H9 (cell line): ENCODE measurements around the gene FBXO34. TPM values are rescaled to one million over a fixed set of nuclear protein-coding genes. Genes with fewer than 3 reads are reported as not detected.

ENCODE experiments used
- DNase-seq: peaks from one replicate; pipeline ENCODE4 v3.0.0-alpha.2; 2017
- H2AFZ ChIP-seq: one replicate; pipeline ENCODE4 v1.6.1; 2013; ENCODE audit warnings: mild to moderate bottlenecking, low read length, control low read depth, moderate library complexity
- H2AK5ac ChIP-seq: 2 replicates; pipeline ENCODE4 v1.6.1; 2013; ENCODE audit warnings: low read length, control low read depth, mixed read lengths; ENCODE audit not compliant: insufficient read length
- H2BK120ac ChIP-seq: one replicate; pipeline ENCODE4 v1.6.1; 2013; ENCODE audit warnings: low read depth, mild to moderate bottlenecking, low read length, control low read depth, inconsistent platforms; ENCODE audit not compliant: poor library complexity, severe bottlenecking
- H2BK12ac ChIP-seq: 2 replicates; pipeline ENCODE4 v1.6.1; 2013; ENCODE audit warnings: low read length, control low read depth, mixed read lengths, low read depth; ENCODE audit not compliant: insufficient read length
- H2BK15ac ChIP-seq: 2 replicates; pipeline ENCODE4 v1.6.1; 2013; ENCODE audit warnings: low read depth, low read length, control low read depth
- H2BK20ac ChIP-seq: one replicate; pipeline ENCODE4 v1.6.1; 2013; ENCODE audit warnings: low read depth, mild to moderate bottlenecking, low read length, control low read depth, inconsistent platforms; ENCODE audit not compliant: poor library complexity, severe bottlenecking
- H2BK5ac ChIP-seq: 2 replicates; pipeline ENCODE4 v1.6.1; 2013; ENCODE audit warnings: low read length, control low read depth, mixed read lengths; ENCODE audit not compliant: insufficient read length
- H3K14ac ChIP-seq: 2 replicates; pipeline ENCODE4 v1.6.1; 2013; ENCODE audit warnings: low read length, control low read depth; ENCODE audit not compliant: insufficient read depth
- H3K18ac ChIP-seq: 2 replicates; pipeline ENCODE4 v1.6.1; 2013; ENCODE audit warnings: low read depth, mild to moderate bottlenecking, mixed read lengths, low read length, control low read depth; ENCODE audit not compliant: insufficient read length
- H3K23ac ChIP-seq: 2 replicates; pipeline ENCODE4 v1.6.1; 2013; ENCODE audit warnings: low read length, control low read depth, mixed read lengths, low read depth; ENCODE audit not compliant: insufficient read length
- H3K23me2 ChIP-seq: 2 replicates; pipeline ENCODE4 v1.6.1; 2013; ENCODE audit warnings: low read depth, mild to moderate bottlenecking, mixed read lengths, low read length, control low read depth; ENCODE audit not compliant: insufficient read length, poor library complexity, severe bottlenecking
- H3K27ac ChIP-seq: 2 replicates; pipeline ENCODE4 v1.5.1; 2013; ENCODE audit warnings: low read length, control low read depth, mixed read lengths, low read depth; ENCODE audit not compliant: insufficient read length
- H3K27me3 ChIP-seq: 2 replicates; pipeline ENCODE4 v1.6.1; 2013; ENCODE audit warnings: low read length, control low read depth, inconsistent platforms; ENCODE audit not compliant: insufficient read depth
- H3K4ac ChIP-seq: 2 replicates; pipeline ENCODE4 v1.6.1; 2013; ENCODE audit warnings: low read depth, mild to moderate bottlenecking, control low read depth, inconsistent platforms, low read length, moderate library complexity
- H3K4me1 ChIP-seq: 2 replicates; pipeline ENCODE4 v1.6.1; 2013; ENCODE audit warnings: low read length, control low read depth, inconsistent platforms; ENCODE audit not compliant: insufficient read depth
- H3K4me2 ChIP-seq: 2 replicates; pipeline ENCODE4 v1.6.1; 2013; ENCODE audit warnings: low read length, control low read depth, mixed read lengths; ENCODE audit not compliant: insufficient read length, insufficient read depth
- H3K56ac ChIP-seq: 2 replicates; pipeline ENCODE4 v1.6.1; 2013; ENCODE audit warnings: low read depth, mild to moderate bottlenecking, mixed read lengths, low read length, control low read depth; ENCODE audit not compliant: insufficient read length
- H3K79me1 ChIP-seq: 2 replicates; pipeline ENCODE4 v1.6.1; 2013; ENCODE audit warnings: low read depth, mild to moderate bottlenecking, moderate library complexity, low read length, control low read depth, inconsistent platforms; ENCODE audit not compliant: insufficient read depth, poor library complexity, severe bottlenecking
- H3K79me2 ChIP-seq: 2 replicates; pipeline ENCODE4 v1.6.1; 2013; ENCODE audit warnings: low read length, control low read depth, inconsistent platforms; ENCODE audit not compliant: insufficient read depth
- H3K9ac ChIP-seq: 2 replicates; pipeline ENCODE4 v1.6.1; 2013; ENCODE audit warnings: low read length, control low read depth, mixed read lengths; ENCODE audit not compliant: insufficient read length; ENCODE audit errors: extremely low read depth
- H3K9me3 ChIP-seq: one replicate; pipeline ENCODE4 v1.6.1; 2013; ENCODE audit warnings: low read depth, low read length, inconsistent platforms; ENCODE audit not compliant: control insufficient read depth
- H3T11ph ChIP-seq: one replicate; pipeline ENCODE4 v1.6.1; 2013; ENCODE audit warnings: mild to moderate bottlenecking, low read length, control low read depth, inconsistent platforms
- H4K20me1 ChIP-seq: one replicate; pipeline ENCODE4 v1.6.1; 2013; ENCODE audit not compliant: control insufficient read depth, insufficient read length, insufficient read depth
- H4K5ac ChIP-seq: 2 replicates; pipeline ENCODE4 v1.6.1; 2013; ENCODE audit warnings: low read depth, mild to moderate bottlenecking, mixed read lengths, low read length, control low read depth; ENCODE audit not compliant: insufficient read length
- H4K8ac ChIP-seq: replicated peaks from 2 replicates; pipeline ENCODE4 v1.6.1; 2013; ENCODE audit warnings: low read length, control low read depth, mixed read lengths, low read depth; ENCODE audit not compliant: insufficient read length
- H4K91ac ChIP-seq: 2 replicates; pipeline ENCODE4 v1.6.1; 2013; ENCODE audit warnings: low read depth, mild to moderate bottlenecking, moderate library complexity, mixed read lengths, low read length, control low read depth; ENCODE audit not compliant: insufficient read length
- H3K27ac Mint-ChIP-seq, 3 experiments: 2 replicates in 2 of 3; 3 replicates in 1 of 3; pipeline ENCODE4 v1.8.0; 2020 to 2021; ENCODE audit warnings: mixed read lengths in 3 of 3, mild to moderate bottlenecking in 1 of 3, moderate library complexity in 1 of 3
- H3K27me3 Mint-ChIP-seq: 2 replicates; pipeline ENCODE4 v1.8.0; 2021; ENCODE audit warnings: low read depth, mild to moderate bottlenecking, moderate library complexity, mixed read lengths
- H3K36me3 Mint-ChIP-seq, 3 experiments: 2 replicates in 2 of 3; 3 replicates in 1 of 3; pipeline ENCODE4 v1.8.0; 2020 to 2021; ENCODE audit warnings: low read depth in 3 of 3, mixed read lengths in 3 of 3; ENCODE audit not compliant: insufficient read depth in 1 of 3
- H3K4me1 Mint-ChIP-seq, 2 experiments: 2 replicates each; pipeline ENCODE4 v1.8.0; 2020; ENCODE audit warnings: mixed read lengths in 2 of 2
- H3K4me3 Mint-ChIP-seq, 2 experiments: 2 replicates in 1 of 2; 3 replicates in 1 of 2; pipeline ENCODE4 v1.8.0; 2020 to 2021; ENCODE audit warnings: mild to moderate bottlenecking in 2 of 2, mixed read lengths in 2 of 2, moderate library complexity in 1 of 2
- H3K9me3 Mint-ChIP-seq, 2 experiments: 2 replicates in 1 of 2; 3 replicates in 1 of 2; pipeline ENCODE4 v1.8.0; 2020; ENCODE audit warnings: mild to moderate bottlenecking in 2 of 2, mixed read lengths in 2 of 2, moderate library complexity in 1 of 2
- CTCF ChIP-seq: fragments of 200-600 bp; sonication (generic); conservative IDR thresholded peaks from 3 replicates; pipeline ENCODE4 v1.8.0; 2021; ENCODE audit warnings: antibody characterized with exemption, mild to moderate bottlenecking
- WGBS: extraction: QIAGEN DNeasy Blood & Tissue Kit; methylation state at CpG from one replicate; pipeline ENCODE4 v1.1.7; 2013; ENCODE audit warnings: missing lambda C conversion rate, low lambda C conversion rate, mixed read lengths; ENCODE audit not compliant: insufficient read length; ENCODE audit errors: extremely low coverage; 5-methylcytosine and 5-hydroxymethylcytosine counted together
- total RNA-seq: library from RNA; stranded (reverse); gene quantifications from 2 replicates; pipeline ENCODE4 v1.2.1, GENCODE V29; 2021

Gene FBXO34
- total RNA-seq, 1 experiment from 2014 or later: 12.0 TPM

GRCh38 chr14:55336691-55337090 lies 65.5 kb downstream of the FBXO34 start:
- no peak overlapping the region for H2BK12ac ChIP-seq
- no peak overlapping the region for H3T11ph ChIP-seq
- no peak overlapping the region for H3K4ac ChIP-seq
- no peak overlapping the region for H3K27ac ChIP-seq
- H3K14ac ChIP-seq: no peak overlapping the region
- Mint-ChIP-seq H3K27ac (no peak overlapping the region), H3K4me1 (peaks cover 23 to 27% of the 10 kb centered on the region in 2 experiments), H3K4me3 (no peak overlapping the region), H3K36me3 (no peaks in the 10 kb centered on the region; a peak in 1 of 7 replicates), H3K27me3 (no peaks in the 10 kb centered on the region; the same call in 1 of the 2 replicates), H3K9me3 (no peaks in the 10 kb centered on the region)
- no peak overlapping the region for H3K18ac ChIP-seq
- no CpG with 5 or more reads among the region's 3 CpGs for WGBS
- H2BK15ac ChIP-seq: no peak overlapping the region
- no peaks in the 10 kb centered on the region for H3K9me3 ChIP-seq
- no peak for TF ChIP-seq CTCF
- no peak overlapping the region for H3K56ac ChIP-seq
- H3K4me2 ChIP-seq: no peak overlapping the region
- H3K79me1 ChIP-seq: peaks cover 10% of the 10 kb centered on the region
- peaks cover 3% of the 10 kb centered on the region; the same call in 1 of the 2 replicates for H3K4me1 ChIP-seq
- no peak overlapping the region for H2BK20ac ChIP-seq
- DNase-seq: no peak
- H4K20me1 ChIP-seq: no peaks in the 10 kb centered on the region
- no peak overlapping the region for H3K23ac ChIP-seq
- H3K79me2 ChIP-seq: no peaks in the 10 kb centered on the region
- no peaks in the 10 kb centered on the region for H3K23me2 ChIP-seq
- H2BK120ac ChIP-seq: no peak overlapping the region
- H4K91ac ChIP-seq: no peak overlapping the region
- no peaks in the 10 kb centered on the region for H3K27me3 ChIP-seq
- H2AK5ac ChIP-seq: no peak overlapping the region
- no peak overlapping the region for H3K9ac ChIP-seq
- H2BK5ac ChIP-seq: no peak overlapping the region
- H2AFZ ChIP-seq: no peak overlapping the region
- no peak overlapping the region for H4K5ac ChIP-seq
- no peak overlapping the region for H4K8ac ChIP-seq
